ENCODE results near the gene KHDC3L.
"Not testable (repeated sequence)": the region's sequence is repeated elsewhere in the genome, so short reads cannot be mapped to it uniquely, and the experiment has no call there.

The KHDC3L gene

DNA sequence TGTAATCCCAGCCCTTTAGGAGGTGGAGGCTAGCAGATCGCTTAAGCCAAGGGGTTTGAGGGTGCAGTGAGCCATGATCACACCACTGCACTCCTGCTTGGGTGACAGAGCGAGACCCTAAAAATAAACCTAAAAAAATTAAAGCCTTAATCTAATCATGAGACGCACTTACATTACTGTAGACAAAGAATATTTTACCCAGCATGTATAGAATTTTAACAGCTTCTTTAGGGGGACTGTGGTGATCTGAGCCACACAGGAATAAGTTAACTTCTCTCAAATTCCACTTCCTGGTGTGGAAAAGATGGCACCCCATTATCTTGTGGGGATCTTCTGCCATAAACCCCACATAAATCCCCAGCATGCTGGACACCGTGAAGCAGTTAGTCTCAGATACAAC is 9.5 kb downstream of the KHDC3L start:
- DNase-seq, result no peak

DNA sequence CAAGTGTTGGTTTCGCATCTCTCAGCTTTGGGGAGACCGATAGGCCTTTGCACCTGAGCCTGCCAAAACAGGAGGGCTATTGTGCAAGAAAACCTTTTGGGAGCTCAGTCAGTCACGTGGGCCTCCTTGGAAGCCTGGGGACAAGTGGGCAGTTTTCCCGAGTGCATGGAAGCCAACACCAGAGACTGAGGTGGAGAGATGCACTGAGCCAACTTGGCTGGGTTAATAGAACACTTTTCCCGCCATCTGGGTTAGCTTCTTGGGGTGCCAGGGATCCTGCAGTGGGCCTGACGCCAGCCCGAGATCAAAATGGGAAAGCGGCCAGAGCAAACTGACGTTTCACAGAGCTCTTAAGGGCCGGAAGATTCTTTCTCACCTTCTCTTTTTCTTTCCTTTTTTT is 10.1 kb downstream of the KHDC3L start:
- DNase-seq, result no peak

DNA sequence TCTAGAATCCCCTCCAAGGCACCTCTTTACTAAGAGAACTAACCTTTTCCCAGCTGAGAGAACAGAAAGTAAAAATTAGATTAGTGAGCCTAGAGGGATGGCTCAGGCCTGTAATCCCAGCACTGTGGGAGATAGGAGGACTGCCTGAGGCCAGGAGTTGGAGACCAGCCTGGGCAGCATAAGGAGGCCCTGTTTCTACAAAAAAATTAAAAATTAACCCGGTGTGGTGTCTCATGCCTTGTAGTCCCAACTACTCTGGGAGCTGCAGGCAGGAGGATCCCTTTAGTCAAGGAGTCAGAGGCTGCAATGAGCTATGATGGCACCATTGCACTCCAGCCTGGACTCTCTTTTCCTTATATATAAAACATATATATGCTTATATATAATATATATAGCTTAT is 12.8 kb downstream of the KHDC3L start:
- DNase-seq, result no peak

DNA sequence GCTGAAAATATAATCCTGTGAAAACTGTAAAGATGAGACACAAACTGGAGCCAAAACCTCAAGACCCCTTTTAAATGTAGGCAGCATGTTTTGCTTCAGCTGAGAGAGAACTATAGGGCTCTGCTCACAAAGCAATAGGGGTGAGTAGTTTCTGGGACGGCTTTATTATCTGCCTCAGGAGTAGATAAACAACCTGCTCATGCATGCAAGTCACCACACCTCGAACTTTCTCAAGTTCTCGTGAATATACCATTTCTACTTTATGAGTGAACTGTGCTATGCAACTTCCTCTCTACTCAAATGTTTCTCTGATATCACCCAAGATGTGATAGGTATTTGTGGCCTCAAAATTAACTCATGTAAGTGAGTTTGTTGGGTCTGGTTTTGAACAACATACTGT is 14.8 kb downstream of the KHDC3L start:
- no peak for DNase-seq

DNA sequence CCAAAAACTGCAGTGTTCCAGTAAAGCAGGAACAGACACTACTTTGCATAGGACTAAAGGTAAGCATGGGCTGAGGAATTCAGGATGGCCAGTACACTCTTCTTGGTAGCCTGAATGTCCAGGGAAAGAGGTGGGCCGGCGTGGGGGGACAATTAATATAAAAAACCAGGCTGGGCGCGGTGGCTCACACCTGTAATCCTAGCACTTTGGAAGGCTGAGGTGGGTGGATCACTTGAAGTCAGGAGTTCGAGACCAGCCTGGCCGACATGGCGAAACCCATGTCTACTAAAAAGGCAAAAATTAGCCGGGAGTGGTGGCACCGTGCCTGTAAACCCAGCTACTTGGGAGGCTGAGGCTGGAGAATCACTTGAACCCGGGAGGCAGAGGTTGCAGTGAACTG is 19.1 kb downstream of the KHDC3L start:
- not testable (repeated sequence) for DNase-seq

DNA sequence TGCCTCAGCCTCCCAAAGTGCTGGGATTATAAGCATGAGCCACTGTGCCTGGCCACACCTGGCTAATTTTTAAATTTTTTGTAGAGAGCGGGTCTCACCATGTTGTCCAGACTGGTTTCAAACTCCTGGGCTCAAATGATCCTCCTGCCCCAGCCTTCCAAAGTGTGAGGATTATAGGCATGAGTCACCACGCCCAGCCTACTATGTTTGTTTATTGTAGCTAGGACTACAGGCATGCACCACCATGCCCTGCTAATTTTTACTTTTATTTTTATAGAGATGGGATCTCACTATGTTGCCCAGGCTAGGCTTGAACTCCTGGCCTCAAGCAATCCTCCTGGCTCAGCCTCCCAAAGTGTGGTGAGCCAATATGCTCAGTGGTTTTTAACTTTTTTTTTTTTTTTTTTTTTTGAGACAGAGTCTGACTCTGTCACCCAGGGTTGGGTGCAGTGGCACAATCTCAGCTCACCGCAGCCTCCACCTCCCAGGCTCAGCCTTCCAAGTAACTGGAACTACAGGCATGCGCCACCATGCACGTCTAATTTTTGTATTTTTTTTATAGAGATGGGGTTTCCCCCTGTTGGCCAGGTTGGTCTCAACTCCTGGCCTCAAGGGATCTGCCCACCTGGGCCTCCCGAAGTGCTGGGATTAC is 20.1 kb downstream of the KHDC3L start:
- DNase-seq, result no peak

DNA sequence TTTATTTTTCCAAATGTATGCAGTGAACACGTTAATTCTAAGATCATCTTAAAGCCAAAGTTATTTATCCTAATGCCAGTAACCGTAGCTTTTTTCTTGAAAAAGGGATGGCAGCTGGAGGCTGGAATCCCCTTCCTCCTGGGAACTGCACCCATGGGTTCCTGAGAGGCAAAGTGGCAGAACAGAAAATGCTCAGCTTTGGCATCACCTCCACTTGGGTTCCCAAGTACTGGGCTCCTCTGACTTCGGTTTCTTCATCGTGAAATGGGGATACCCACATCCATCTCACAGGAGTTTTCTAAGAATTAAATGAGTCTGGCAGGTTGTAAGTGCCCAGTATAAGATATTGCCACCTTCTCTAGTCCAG is 26.0 kb downstream of the KHDC3L start:
- DNase-seq, result no peak

DNA sequence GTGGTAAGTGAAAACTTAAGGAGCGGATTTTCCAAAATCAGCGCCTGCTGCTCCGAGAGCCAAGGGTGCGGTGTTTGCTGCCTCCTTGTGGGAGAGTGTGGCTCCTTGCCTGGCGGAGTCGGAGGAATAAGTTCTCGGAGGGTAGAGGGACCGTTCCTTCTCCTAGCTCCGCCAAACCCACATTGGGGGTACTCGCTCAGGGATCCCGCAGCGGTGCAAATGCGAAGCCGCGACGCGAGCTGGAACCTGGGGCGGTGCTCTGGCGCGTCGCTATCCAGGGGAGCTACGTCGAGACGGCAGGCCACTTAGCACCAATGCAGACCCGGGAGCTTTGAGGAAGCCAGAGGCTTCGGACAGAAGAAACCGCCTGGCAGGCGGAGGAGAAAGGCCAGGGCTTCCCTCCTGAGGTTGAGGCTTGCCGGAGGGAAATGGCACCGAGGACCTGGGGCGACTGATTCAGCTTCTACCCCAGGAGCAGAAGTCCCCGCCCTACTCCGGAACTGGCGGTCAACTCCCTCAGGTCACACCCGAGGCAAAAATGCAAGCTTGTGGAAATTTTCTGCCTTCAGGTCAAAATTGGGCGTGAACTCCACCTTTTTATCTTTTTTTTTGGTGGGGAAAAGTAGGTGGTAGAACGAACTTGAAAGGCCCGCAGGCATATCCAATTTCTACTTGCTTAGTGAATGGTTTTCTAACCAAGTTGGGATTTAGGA is 26.5 kb downstream of the KHDC3L start:
- DNase-seq, result peak; percentile 73

DNA sequence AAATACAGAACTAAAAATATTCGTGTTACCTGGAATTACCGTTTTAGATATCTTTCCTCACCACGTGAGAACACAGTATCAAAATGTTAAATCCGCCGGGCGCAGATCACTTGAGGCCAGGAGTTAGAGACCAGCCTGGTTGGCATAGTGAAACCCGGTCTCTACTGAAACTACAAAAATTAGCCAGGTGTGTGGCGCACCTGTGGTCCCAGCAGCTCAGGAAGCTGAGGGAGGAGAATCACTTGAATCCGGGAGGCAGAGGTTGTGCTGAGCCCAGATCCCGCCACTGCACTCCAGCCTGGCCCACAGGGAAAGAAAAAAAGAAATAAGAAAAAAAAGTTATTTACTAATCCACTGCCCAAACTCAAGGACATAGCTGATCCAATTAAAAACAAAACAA is 27.4 kb downstream of the KHDC3L start:
- DNase-seq, result no peak

DNA sequence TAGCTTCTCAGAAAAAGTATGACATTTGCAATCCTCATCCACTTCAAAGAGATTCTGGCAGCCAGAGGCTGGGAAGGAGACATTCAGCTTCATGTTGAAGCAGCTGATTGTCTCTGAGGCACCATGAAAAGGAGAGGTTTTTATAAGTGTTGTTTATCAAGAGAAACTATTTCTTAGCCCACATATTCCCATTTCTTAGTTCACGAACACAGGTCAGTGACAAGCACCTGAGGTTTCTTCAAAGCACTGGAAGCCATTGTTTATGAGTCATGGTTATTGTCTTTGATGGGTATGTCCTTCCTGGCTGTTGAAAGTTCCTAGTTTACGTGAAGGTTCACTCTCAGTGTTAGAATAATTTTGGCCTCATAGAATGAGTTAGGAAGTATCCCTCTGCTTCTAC is 29.2 kb downstream of the KHDC3L start:
- peak; percentile 31 for DNase-seq

DNA sequence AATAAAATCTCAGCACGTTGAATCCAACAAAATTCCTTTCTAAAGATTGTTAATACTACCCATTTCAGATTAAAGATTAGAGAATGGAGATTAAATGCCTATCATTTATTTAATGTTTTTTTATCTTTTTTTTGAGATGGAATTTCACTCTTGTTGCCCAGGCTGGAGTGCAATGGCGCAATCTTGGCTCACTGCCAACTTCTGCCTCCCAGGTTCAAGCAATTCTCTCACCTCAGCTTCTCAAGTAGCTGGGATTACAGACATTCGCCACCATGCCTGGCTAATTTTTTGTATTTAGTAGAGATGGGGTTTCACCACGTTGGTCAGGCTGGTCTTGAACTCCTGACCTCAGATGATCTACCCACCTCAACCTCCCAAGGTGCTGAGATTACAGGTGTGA is 29.7 kb downstream of the KHDC3L start:
- not testable (repeated sequence) for DNase-seq

DNA sequence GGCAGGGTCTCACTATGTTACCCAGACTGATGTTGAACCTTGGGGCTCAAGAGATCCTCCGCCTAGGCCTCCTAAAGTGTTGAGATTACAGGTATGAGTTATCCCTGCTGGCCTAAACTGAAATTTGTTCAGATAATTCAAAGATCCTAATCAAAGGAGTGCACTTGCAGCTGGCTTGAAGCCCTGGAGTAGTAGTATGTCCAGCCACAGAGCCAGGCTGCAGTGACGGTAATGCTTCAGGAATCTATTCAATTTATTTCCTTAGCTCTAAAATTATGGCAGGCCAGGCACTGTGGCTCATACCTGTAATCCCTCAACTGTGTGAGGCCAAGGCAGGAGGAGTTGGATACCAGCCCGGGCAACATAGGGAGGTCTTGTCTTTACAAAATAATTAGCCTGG is 30.8 kb downstream of the KHDC3L start:
- no peak for DNase-seq

DNA sequence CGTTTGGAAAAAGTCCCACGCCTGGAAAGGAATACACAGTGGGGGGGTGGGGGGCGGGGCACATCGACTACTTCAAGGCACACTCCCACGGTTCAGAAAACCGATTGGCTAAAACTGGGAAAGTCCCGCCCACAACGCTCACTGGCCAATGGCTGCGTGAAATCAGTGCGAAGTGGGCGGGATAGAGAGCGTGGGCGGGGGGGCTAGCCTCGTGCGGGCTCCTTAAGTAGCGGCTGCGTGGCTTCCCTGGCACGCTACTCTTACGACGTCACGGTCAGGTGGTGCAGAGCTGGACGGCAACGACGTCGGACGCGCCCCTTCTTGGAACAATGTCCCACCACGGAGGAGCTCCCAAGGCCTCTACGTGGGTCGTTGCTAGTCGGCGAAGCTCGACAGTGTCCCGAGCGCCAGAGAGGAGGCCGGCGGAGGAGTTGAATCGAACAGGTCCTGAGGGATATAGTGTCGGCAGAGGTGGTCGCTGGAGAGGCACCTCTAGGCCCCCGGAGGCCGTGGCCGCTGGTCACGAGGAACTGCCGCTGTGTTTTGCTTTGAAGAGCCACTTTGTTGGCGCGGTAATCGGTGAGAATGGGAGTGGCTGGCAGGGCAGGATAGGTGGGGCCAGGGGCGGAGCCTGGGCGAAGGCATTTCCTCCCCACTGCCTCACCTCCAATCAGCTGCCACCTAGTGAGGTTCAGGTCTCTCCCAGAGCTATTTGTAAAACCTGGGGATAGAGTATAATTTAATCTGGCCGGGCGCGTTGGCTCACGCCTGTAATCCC is 32.3 kb downstream of the KHDC3L start, which contains the start of gene DDX43:
Gene DDX43, plus strand, starts transcription at position 252 of the 778 bp plus-strand sequence. Its CDS starts 78 bp downstream, at position 330.
- DNase-seq, result peak; percentile 80

DNA sequence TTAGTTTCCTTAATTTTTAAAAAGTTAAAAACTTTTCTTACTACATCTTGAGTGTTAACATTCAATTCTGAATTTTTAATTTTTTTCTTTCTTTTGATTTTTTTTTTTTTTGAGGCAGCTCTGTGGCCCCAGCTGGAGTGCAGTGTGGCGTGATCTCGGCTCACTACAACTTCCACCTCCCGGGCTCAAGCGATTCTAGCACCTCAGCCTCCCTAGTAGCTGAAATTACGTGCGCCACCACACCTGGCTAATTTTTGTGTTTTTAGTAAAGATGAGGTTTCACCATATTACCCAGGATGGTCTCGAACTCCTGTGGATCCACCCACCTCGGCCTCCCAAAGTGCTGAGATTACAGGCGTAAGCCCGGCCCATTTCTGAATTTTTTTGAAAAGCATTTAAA is 33.4 kb downstream of the KHDC3L start:
- DNase-seq, result no peak

DNA sequence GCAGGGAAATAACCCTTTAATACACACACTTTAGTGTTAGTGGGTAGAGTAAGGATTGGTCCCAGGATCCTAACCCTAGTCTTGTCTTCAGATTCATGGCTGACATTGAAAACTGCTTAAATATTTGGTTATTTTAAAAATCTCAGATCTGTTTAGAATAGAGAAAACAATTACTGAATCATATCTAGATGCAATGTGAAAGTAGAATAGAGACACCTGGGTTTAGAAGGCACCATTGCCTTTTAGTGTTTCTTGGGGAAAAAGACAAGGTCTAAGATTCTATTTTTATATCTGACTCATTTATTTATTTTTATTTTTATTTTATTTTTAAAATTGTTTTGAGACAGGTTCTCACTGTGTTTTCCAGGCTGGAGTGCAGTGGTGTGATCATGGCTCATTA is 38.2 kb downstream of the KHDC3L start:
- DNase-seq, result no peak

DNA sequence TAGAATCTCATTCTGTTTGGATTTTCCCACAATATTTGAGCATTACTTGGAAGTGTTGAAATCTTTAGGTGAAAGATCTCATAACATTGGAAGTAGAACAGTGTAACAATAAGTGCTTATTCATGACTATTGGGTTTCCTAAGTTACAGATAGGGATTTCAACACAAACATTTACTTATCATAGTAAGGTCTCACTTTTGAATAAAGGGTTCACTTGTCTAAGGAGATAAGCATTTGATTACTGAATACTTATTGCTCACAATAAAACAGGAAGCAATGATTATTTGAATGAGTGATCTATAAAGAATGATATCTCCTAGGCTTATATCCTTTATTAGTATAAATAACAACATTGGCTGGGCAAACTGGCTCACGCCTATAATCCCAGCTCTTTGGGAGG is 46.9 kb downstream of the KHDC3L start:
- DNase-seq, result no peak

DNA sequence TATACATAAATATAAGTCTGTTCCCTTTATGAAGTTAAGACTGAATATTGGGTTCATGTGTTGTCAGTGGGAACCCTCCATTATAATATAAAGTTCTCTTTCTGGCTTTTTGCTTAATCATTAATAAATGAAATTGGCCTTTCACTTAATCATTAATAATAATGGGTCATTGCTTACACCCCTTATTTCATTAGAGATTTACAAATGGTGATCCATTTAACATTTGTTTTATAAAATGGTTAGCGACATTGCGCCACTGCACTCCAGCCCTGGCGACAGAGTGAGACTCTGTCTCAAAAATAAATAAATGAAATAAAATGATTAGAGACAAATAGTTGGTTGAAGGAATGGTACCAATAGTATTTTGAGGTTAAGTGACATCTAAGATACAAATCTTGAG is 50.6 kb downstream of the KHDC3L start:
- DNase-seq, result no peak
